ENCODE results near the gene USP9Y.
"Not testable (repeated sequence)": the region's sequence is repeated elsewhere in the genome, so short reads cannot be mapped to it uniquely, and the experiment has no call there.

USP9Y gene, protein sequence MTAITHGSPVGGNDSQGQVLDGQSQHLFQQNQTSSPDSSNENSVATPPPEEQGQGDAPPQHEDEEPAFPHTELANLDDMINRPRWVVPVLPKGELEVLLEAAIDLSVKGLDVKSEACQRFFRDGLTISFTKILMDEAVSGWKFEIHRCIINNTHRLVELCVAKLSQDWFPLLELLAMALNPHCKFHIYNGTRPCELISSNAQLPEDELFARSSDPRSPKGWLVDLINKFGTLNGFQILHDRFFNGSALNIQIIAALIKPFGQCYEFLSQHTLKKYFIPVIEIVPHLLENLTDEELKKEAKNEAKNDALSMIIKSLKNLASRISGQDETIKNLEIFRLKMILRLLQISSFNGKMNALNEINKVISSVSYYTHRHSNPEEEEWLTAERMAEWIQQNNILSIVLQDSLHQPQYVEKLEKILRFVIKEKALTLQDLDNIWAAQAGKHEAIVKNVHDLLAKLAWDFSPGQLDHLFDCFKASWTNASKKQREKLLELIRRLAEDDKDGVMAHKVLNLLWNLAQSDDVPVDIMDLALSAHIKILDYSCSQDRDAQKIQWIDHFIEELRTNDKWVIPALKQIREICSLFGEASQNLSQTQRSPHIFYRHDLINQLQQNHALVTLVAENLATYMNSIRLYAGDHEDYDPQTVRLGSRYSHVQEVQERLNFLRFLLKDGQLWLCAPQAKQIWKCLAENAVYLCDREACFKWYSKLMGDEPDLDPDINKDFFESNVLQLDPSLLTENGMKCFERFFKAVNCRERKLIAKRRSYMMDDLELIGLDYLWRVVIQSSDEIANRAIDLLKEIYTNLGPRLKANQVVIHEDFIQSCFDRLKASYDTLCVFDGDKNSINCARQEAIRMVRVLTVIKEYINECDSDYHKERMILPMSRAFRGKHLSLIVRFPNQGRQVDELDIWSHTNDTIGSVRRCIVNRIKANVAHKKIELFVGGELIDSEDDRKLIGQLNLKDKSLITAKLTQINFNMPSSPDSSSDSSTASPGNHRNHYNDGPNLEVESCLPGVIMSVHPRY (N-terminal part only)

DNA sequence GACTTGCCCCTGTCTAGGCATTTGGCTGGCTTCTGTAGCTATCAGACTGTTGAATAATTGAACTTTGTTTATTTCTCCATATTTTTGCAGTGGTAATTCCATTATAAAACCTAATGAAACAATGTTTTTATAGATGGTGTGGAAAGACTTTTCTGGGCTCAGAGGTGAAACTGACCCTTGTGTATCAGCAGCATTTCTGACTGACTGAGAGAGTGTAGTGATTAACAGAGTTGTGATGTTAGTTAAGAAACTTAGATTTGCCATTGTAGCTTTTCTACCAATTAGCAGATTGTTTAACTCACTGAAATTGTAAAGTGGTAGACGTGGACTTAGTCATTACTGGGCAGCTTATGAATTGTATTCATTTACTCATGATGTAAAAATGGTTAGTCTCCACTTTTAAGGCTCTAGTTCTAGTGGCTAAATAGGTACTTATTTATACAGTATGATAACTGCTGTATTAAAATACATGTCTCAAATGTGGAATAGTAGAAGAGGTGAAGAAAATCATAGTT lies at the start of gene USP9Y:
Gene USP9Y (plus strand): TSS at position 51 of the 515 bp plus-strand sequence. CDS start 8,217 bp downstream, outside the sequence.
- Histone ChIP-seq H3K27ac (no peak within 1 kb of the TSS), H3K4me3 (no peak within 1 kb of the TSS)

DNA sequence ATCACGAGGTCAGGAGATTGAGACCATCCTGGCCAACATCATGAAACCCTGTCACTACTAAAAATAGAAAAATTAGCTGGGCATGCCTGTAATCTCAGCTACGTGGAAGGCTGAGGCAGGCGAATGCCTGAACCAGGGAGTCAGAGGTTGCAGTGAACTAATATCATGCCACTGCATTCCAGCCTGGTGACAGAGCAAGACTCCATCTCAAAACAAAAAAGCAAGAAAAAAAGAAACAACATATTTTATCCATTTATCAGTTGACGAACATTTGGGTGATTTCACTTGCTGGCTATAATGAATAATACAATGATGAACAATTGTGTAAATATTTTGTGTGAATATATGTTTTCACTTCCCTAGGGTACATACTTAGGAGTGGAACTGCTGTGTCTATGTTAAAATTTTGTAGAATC lies 49.4 kb upstream of the USP9Y start:
- no peak overlapping the region for H3K27ac ChIP-seq
- no peak overlapping the region for H3K4me3 ChIP-seq

DNA sequence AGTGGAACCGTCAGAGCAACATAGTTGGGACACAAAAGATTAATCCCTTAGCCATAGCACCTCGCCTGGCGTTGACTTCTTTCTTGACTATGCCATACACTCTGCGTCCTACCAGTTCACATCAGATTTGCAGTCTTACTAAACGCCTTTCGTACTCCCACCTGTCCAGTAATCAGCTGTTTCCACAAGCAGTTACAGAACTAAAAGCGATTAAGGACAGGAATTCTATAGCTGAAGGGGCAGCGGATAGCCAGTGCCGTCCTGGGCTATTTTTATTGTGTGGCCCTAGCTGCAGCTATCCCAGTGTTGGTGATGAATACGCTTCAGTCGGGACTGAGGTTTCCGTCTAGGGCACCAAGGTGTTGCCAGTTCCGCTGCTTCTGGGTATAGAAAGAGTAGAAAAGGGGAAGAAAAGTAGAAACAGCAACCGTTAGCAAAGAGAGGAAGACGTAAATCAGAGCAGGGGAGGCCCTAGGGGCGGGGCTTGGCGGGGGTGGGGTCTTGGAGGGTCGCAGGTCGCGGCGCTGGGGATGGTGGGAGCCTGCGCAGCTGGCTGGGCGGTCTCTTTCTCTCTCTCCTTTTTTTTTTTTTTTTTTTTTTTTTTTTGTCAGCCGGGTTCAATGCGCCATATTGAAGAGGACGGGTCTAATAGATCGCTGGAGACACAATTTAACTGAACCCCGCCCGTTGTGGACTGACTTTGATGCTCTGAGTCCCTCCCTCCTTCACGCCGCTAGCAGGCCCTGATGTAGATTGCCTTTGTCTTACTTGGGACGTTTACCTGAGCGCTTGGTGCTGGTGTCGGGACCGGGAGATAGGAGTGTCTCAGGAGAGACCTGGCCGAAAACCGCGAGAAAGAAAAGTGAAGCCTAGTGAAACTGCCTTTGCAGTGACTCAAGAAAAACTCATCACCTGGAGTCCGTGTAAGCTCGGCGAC lies 39.0 kb upstream of the USP9Y start:
- peak overlapping the region in 11 of 21 experiments; percentile 69 to 86 (median 81) for H3K27ac ChIP-seq
- peak overlapping the region in 6 of 7 experiments; percentile 42 to 59 (median 53) for H3K4me3 ChIP-seq

DNA sequence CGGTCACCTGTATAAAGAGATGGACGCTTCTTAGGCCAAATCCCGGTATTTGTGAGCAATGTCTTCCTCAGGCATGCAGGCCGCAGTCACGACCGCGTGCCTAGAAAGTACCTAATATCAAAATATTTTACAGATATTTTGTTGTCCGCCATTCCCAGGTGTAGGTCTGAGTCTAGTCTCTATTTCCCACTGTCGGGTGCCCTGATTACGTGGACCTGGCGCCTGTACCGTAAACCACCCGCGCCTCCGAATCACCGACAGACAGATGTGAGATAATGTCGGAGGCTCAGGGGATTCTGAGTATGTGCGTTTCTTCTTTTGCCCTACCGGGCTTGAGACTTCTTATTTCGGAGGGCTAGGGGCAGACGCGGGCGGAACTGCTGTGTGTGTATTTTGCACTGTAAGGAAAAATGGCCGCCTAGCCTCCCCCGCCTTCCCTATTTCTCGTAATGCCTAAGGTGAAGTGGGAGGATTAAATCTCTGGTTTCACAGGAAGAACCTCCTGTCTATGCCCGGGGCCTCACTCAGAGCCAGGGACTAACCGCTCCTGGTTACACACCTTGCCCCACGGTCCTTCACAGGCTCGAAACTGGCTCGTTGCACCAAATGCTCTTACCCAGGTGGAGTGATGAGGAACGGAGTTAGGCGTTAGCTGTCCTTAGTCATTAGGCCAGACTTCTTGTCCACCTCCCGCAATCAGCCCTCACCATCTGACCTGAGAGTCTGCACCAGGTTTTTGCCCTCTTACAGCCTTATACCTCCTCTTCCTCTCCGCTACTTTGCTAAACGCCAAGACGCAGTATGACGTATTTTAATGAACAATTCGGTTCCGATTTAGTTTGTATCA lies 38.1 kb upstream of the USP9Y start:
- peak overlapping the region in 6 of 7 experiments; percentile 42 to 59 (median 53) for H3K4me3 ChIP-seq
- peak overlapping the region in 11 of 21 experiments; percentile 69 to 86 (median 81) for H3K27ac ChIP-seq

DNA sequence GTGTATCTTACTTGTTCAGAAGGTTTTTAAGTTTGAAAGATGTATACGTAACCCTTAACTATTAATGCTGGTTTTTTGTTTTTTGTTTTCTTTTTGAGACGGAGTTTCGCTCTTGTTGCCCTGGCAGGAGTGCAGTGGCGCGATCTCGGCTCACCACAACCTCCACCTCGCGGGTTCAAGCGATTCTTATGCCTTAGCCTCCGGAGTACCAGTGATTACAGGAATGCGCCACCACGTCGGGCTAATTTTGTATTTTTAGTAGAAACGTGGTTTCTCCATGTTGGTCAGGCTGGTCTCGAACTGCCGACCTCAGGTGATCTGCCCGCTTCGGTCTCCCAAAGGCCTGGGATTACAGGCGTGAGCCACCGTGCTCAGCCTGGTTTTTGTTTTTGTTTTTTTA lies 37.2 kb upstream of the USP9Y start:
- H3K4me3 ChIP-seq = peak overlapping the region in 6 of 7 experiments; percentile 42 to 59 (median 53)
- not testable (repeated sequence) for H3K27ac ChIP-seq

DNA sequence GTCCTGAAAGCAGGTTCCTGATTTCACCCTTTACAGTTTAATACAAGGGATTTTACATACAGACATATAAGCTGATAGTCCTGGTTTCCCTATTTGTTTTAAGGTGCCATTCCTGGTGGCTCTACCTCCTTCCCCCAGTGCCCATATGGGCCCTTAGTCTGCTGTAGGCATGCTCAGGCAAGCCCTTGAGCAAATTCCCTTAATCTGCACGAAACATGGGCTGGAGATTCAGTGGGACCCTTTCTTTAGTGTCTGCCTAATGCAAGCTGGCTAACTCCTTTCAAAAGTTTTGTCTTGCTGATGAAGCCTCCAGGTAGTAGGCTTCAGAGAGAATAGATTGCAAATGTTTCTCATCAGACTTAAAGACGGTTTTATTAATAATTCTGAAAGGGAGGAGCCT lies 22.9 kb upstream of the USP9Y start:
- Histone ChIP-seq H3K4me3 (no peak overlapping the region), H3K27ac (no peak overlapping the region)

DNA sequence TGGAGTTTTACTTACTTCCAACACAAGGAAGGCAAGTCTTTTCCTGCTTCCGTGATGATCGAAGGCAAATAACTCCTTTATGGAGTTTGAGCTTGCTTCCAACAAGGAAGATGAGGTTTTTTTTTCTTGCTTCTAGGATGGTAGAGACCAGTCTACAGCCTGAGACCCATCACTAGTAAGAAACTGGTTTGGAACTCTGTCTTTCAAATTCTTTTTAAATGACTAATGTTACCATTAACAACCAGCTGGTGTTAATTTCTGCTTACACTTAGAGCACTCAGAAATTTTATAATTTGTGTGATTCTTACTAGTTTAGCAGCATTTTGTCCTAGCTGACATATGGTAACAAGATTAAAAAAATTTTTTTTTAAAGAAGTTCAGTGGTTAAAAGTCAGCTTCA lies 19.5 kb upstream of the USP9Y start:
- no peak overlapping the region for H3K4me3 ChIP-seq
- no peak overlapping the region for H3K27ac ChIP-seq

DNA sequence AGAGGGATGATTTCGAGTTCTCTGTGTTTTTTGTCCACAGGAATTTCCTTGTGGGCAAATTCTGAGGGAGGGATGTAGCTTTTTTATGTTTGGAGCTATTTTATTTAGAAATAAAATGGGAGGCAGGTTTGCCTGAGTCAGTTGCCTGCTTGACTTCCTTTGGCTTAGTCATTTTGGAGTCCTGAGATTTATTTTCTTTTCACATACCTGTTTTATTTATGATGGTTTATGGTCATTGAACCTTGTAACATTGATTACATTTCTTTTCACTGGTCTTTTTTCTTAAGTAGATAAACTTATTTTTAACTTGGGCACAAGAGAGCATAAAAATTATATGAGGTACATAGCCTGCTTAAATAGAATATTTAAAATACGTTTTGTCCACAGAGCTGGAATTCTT lies 12.7 kb upstream of the USP9Y start:
- H3K27ac ChIP-seq = no peak overlapping the region
- H3K4me3 ChIP-seq = no peak overlapping the region

DNA sequence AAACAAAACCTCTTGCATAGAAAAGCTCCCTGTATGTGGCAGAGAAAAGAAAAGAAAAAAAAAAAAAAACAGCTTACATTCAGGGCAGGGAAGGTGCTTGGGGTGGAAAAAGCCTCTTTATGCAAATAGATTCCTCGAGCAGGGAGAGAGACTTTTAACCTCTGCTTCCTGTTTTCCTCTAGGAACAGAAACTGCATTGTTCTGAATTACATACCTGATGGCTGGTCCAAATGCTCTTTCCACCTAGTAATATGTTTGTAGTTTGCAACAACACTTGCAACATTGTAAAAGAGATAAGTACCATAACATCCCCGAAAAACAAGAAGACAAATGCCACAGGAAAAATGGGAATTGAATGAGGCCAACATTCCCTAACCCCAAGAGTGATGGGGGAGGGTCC lies 944 bp upstream of the USP9Y start:
- H3K4me3 ChIP-seq = no peak overlapping the region

DNA sequence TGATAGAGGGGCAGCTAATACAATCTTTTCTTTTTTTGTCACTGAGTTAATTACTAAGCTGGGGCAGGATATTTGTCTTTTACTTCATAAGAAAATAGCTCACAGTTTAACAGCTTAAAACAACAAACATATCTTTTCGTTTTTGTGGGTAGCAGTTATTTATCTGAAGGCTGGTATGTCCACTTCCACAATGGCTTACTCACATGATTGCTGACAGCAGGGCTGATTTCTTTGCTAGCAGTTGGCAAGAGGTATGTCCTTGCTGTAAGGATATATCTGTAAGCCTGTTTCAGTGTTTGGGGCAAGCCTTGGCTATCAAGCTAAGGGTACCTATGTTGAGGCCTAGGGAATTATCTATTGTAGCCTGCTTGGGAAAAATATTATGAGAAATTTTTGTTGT lies 1.1 kb downstream of the USP9Y start:
- H3K4me3 ChIP-seq = no peak overlapping the region
- H3K27ac ChIP-seq = no peak overlapping the region

More for the DNA sequence above, 944 bp upstream of the USP9Y start:
- H3K27ac ChIP-seq = no peak overlapping the region

DNA sequence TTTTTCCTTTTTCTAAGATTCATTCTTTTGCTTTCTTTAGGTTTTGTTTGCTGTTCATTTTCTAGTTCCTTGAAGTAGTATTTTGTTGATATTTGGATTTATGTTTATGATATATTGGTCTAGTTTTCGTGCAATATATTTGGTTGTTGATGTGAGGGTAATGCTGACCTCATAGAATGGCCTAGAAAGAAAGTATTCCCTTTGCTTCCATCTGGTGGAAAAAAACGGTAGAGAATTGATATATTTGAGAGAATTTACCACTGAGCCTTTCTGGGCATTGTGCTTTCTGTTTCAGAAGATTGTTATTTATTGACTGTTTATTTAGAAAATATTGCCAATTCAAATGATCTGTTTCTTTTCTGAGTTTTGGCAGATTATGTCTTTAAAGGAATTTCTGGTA lies 9.4 kb downstream of the USP9Y start:
- Histone ChIP-seq H3K4me3 (no peak overlapping the region), H3K27ac (no peak overlapping the region)

DNA sequence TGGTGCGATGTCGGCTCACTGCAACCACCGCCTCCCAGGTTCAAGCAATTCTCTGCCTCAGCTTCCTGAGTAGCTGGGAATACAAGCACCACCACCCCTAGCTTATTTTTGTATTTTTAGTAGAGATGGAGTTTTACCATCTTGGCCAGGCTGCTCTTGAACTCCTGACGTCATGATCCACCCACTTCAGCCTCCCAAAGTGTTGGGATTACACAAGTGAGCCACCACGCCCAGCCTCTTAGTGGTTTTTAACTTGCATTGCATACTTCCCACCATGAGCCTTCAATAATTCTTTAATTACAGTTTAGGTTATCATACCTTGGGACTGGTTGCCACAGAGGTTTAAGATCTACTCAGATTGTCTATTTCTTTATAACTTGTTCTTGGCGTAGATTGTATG lies 14.3 kb downstream of the USP9Y start:
- H3K4me3 ChIP-seq = no peak overlapping the region
- H3K27ac ChIP-seq = no peak overlapping the region

DNA sequence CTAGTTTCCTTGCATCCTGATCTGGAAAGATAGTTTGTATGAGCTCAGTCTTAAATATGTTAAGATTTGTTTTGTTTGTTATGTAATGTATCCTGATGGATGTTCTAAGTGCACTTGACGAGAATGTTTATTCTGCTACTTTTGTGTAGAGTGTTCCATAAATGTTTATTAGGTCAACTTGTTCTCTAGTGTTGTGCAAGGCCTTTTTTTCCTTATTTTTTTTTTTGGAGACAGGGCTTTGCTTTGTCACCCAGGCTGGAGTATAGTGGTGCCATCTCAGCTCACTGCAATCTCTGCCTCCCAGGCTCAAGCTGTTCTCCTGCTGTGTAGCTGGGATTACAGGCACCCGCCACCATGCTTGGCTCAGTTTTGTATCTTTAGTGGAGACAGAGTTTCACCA lies 28.7 kb downstream of the USP9Y start:
- no peak overlapping the region for H3K27ac ChIP-seq

DNA sequence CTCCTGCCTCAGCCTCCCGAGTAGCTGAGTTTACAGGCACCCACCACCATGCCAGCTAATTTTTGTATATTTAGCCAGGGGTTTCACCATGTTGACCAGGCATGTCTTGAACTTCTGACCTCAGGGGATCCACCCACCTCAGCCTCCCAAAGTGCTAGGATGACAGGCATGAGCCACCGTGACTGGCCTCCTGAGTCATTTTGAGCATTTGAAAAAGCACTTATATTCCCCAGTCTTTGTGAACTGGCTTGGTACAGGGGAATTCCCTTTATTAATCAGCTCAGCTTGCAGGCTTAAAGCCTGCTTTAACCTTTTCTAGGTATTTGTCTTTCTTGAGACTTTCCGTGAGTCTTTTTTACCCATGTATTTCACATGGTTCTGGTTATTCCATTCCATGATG lies 32.6 kb downstream of the USP9Y start:
- H3K27ac ChIP-seq = no peak overlapping the region

More for the DNA sequence above, 28.7 kb downstream of the USP9Y start:
- H3K4me3 ChIP-seq = no peak overlapping the region

DNA sequence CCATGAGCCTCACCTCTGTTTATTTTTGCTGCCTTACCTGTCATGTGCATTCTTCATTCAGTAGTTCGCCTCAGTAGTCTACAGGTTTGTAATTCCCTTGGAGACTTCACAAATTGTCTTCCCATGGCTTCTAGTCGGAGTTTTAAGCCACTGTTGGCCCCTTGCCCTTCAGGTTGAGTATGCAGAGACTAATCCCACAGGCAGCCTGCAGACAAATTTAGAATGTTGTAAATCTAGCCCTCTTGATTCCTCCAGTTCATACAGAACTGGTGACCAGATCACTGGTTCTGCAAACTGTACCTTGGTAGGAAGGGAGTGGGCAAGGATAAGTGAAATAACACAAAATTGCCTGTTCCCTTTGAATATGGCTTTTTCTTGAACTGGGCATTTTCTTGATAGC lies 33.0 kb downstream of the USP9Y start:
- Histone ChIP-seq H3K27ac (no peak overlapping the region), H3K4me3 (no peak overlapping the region)

More for the DNA sequence above, 32.6 kb downstream of the USP9Y start:
- no peak overlapping the region for H3K4me3 ChIP-seq

DNA sequence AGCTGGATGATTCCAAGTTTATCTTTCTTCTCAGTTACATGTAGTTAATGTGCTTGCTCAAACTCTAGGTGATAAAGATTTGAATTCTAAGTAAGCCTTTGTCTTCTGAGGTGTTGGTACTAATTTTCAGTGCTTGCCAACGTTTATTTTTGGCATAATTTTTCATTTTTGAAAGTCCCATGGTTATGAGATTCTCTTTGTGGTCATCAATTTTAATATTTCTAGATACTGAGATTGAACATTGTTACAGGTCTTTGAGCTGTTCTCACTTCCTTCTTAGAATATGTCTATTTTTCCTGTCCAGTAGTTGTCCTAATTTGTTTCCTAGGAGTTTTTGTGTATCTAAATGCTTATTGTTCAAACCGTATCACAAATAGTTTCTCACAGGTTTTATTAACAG lies 40.4 kb downstream of the USP9Y start:
- no peak overlapping the region for H3K4me3 ChIP-seq
- H3K27ac ChIP-seq = no peak overlapping the region

DNA sequence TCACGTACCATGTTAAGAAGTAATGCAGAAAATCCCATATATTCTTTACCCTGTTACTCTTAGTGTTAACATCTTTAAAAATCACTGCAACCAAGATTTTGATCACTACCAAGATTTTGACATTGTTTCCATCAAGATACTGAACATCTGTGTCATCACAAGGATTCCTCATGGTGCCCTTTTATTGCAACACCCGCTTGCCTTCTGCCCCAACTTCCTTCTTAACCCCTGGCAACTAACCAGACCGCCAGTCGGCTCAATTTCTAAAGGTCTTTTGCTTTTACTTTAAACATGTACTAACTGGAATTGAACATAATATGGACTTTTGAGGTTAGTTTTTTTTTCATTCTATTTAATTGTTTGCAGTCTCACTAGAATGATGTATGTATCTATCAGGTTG lies 41.7 kb downstream of the USP9Y start:
- Histone ChIP-seq H3K4me3 (no peak overlapping the region), H3K27ac (no peak overlapping the region)

DNA sequence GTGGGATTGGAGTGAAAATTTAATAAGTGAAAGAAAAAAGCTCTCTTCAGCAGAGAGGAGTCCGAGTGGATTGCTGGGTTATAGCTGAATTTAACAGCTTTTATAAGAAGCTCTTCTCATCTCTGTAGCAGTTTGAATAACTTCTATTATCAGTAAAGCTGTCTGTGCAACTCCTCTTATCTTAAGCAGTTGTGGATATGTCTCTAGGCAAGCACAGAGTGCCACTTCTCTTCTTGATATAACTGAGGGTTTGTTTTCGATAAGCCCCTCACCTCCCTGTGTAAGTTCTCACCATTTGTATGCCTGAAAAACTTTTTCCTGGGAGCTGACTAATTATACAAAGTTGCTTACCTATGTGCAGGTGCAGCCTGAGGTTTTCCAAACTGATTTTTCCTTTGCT lies 43.1 kb downstream of the USP9Y start:
- Histone ChIP-seq H3K27ac (no peak overlapping the region), H3K4me3 (no peak overlapping the region)

All from skin epidermis (tissue), 12 donors.